ENCODE data around the gene CPD.

The CPD gene

GRCh38 chr17:30476726-30477082 lies 98.0 kb downstream of the CPD start:
- H3K4me3 ChIP-seq (ENCODE audit: low read length): peak overlapping the region; percentile 87
- H3K27ac ChIP-seq (ENCODE audit: low read depth, low read length): no peak overlapping the region
- 50% methylated on average over 7 of the region's 7 CpGs for WGBS

GRCh38 chr17:30477083-30477773 lies 98.5 kb downstream of the CPD start, which contains the start of gene GOSR1:
GOSR1 (plus strand) TSS chr17:30477408; CDS start chr17:30477434, 26 bp downstream.
- no peaks in the 10 kb centered on the region for H3K4me1 ChIP-seq (ENCODE audit: insufficient read depth, low read length)
- H3K9me3 ChIP-seq (ENCODE audit: insufficient read depth, low read depth, low read length): no peaks in the 10 kb centered on the region
- H3K27ac ChIP-seq (ENCODE audit: low read depth, low read length): peak within 1 kb of the TSS; percentile 77
- peaks cover 32% of the 10 kb centered on the region for H3K36me3 ChIP-seq (ENCODE audit: insufficient read depth, low read length)
- H3K9ac ChIP-seq (ENCODE audit: low read depth, low read length): peak within 1 kb of the TSS; percentile 94
- H3K4me3 ChIP-seq (ENCODE audit: low read length): peak within 1 kb of the TSS; percentile 87
- WGBS: 1% methylated on average over 37 of the region's 37 CpGs
- H3K27me3 ChIP-seq (ENCODE audit: insufficient read depth, low read length): no peaks in the 10 kb centered on the region

More at GRCh38 chr17:30476726-30477082, 98.0 kb downstream of the CPD start:
- Histone ChIP-seq H3K36me3 (ENCODE audit: insufficient read depth, low read length) (peaks cover 27% of the 10 kb centered on the region), H3K9ac (ENCODE audit: low read depth, low read length) (peak overlapping the region; percentile 94), H3K9me3 (ENCODE audit: insufficient read depth, low read depth, low read length) (no peaks in the 10 kb centered on the region), H3K27me3 (ENCODE audit: insufficient read depth, low read length) (no peaks in the 10 kb centered on the region), H3K4me1 (ENCODE audit: insufficient read depth, low read length) (no peaks in the 10 kb centered on the region)

GRCh38 chr17:30477774-30478115 lies 99.0 kb downstream of the CPD start:
- Histone ChIP-seq H3K27ac (ENCODE audit: low read depth, low read length) (peak overlapping the region; percentile 77), H3K4me3 (ENCODE audit: low read length) (peak overlapping the region; percentile 87), H3K36me3 (ENCODE audit: insufficient read depth, low read length) (peaks cover 37% of the 10 kb centered on the region), H3K4me1 (ENCODE audit: insufficient read depth, low read length) (no peaks in the 10 kb centered on the region), H3K27me3 (ENCODE audit: insufficient read depth, low read length) (no peaks in the 10 kb centered on the region), H3K9me3 (ENCODE audit: insufficient read depth, low read depth, low read length) (no peaks in the 10 kb centered on the region), H3K9ac (ENCODE audit: low read depth, low read length) (peak overlapping the region; percentile 94)
- 1% methylated on average over 8 of the region's 9 CpGs for WGBS

GRCh38 chr17:30482555-30482954 lies 103.8 kb downstream of the CPD start:
- no peaks in the 10 kb centered on the region for H3K9me3 ChIP-seq (ENCODE audit: insufficient read depth, low read depth, low read length)
- H3K4me3 ChIP-seq (ENCODE audit: low read length): no peak overlapping the region
- no peak overlapping the region for H3K9ac ChIP-seq (ENCODE audit: low read depth, low read length)
- H3K4me1 ChIP-seq (ENCODE audit: insufficient read depth, low read length): no peaks in the 10 kb centered on the region
- H3K27ac ChIP-seq (ENCODE audit: low read depth, low read length): no peak overlapping the region
- H3K27me3 ChIP-seq (ENCODE audit: insufficient read depth, low read length): no peaks in the 10 kb centered on the region
- H3K36me3 ChIP-seq (ENCODE audit: insufficient read depth, low read length): peaks cover 85% of the 10 kb centered on the region

- Histone ChIP-seq H3K9ac (ENCODE audit: low read depth, low read length) (no peak overlapping the region), H3K36me3 (ENCODE audit: insufficient read depth, low read length) (peaks cover 90% of the 10 kb centered on the region), H3K4me1 (ENCODE audit: insufficient read depth, low read length) (no peaks in the 10 kb centered on the region), H3K9me3 (ENCODE audit: insufficient read depth, low read depth, low read length) (no peaks in the 10 kb centered on the region), H3K4me3 (ENCODE audit: low read length) (no peak overlapping the region), H3K27me3 (ENCODE audit: insufficient read depth, low read length) (no peaks in the 10 kb centered on the region), H3K27ac (ENCODE audit: low read depth, low read length) (no peak overlapping the region)
- 100% methylated on average over 1 of the region's 1 CpG for WGBS
These were observed 104.4 kb downstream of the CPD start for GRCh38 chr17:30483159-30483558.

- H3K9me3 ChIP-seq (ENCODE audit: insufficient read depth, low read depth, low read length): no peaks in the 10 kb centered on the region
- peaks cover 97% of the 10 kb centered on the region for H3K36me3 ChIP-seq (ENCODE audit: insufficient read depth, low read length)
- WGBS: 88% methylated on average over 1 of the region's 2 CpGs
- no peaks in the 10 kb centered on the region for H3K27me3 ChIP-seq (ENCODE audit: insufficient read depth, low read length)
- H3K9ac ChIP-seq (ENCODE audit: low read depth, low read length): no peak overlapping the region
- no peak overlapping the region for H3K4me3 ChIP-seq (ENCODE audit: low read length)
- no peak overlapping the region for H3K27ac ChIP-seq (ENCODE audit: low read depth, low read length)
- H3K4me1 ChIP-seq (ENCODE audit: insufficient read depth, low read length): no peaks in the 10 kb centered on the region
These were observed 115.1 kb downstream of the CPD start for GRCh38 chr17:30493780-30494179.

GRCh38 chr17:30495586-30495985 lies 116.9 kb downstream of the CPD start:
- no peaks in the 10 kb centered on the region for H3K9me3 ChIP-seq (ENCODE audit: insufficient read depth, low read depth, low read length)
- no peaks in the 10 kb centered on the region for H3K27me3 ChIP-seq (ENCODE audit: insufficient read depth, low read length)
- H3K9ac ChIP-seq (ENCODE audit: low read depth, low read length): no peak overlapping the region
- no peaks in the 10 kb centered on the region for H3K4me1 ChIP-seq (ENCODE audit: insufficient read depth, low read length)
- no peak overlapping the region for H3K27ac ChIP-seq (ENCODE audit: low read depth, low read length)
- H3K36me3 ChIP-seq (ENCODE audit: insufficient read depth, low read length): peaks cover 91% of the 10 kb centered on the region
- no peak overlapping the region for H3K4me3 ChIP-seq (ENCODE audit: low read length)

GRCh38 chr17:30503558-30503957 lies 124.8 kb downstream of the CPD start:
- Histone ChIP-seq H3K4me3 (ENCODE audit: low read length) (no peak overlapping the region), H3K9ac (ENCODE audit: low read depth, low read length) (no peak overlapping the region), H3K27ac (ENCODE audit: low read depth, low read length) (no peak overlapping the region), H3K36me3 (ENCODE audit: insufficient read depth, low read length) (peaks cover 84% of the 10 kb centered on the region), H3K9me3 (ENCODE audit: insufficient read depth, low read depth, low read length) (no peaks in the 10 kb centered on the region), H3K27me3 (ENCODE audit: insufficient read depth, low read length) (no peaks in the 10 kb centered on the region), H3K4me1 (ENCODE audit: insufficient read depth, low read length) (peaks cover 5% of the 10 kb centered on the region; the same call in 1 of the 2 replicates)
- 97% methylated on average over 4 of the region's 4 CpGs for WGBS

- no peak overlapping the region for H3K4me3 ChIP-seq (ENCODE audit: low read length)
- peaks cover 5% of the 10 kb centered on the region; the same call in 1 of the 2 replicates for H3K4me1 ChIP-seq (ENCODE audit: insufficient read depth, low read length)
- H3K9ac ChIP-seq (ENCODE audit: low read depth, low read length): no peak overlapping the region
- H3K27me3 ChIP-seq (ENCODE audit: insufficient read depth, low read length): no peaks in the 10 kb centered on the region
- WGBS: 94% methylated on average over 6 of the region's 6 CpGs
- H3K9me3 ChIP-seq (ENCODE audit: insufficient read depth, low read depth, low read length): no peaks in the 10 kb centered on the region
- H3K36me3 ChIP-seq (ENCODE audit: insufficient read depth, low read length): peaks cover 70% of the 10 kb centered on the region
- no peak overlapping the region for H3K27ac ChIP-seq (ENCODE audit: low read depth, low read length)
These were observed 127.2 kb downstream of the CPD start for GRCh38 chr17:30505868-30506417.

GRCh38 chr17:30506481-30506880 lies 127.8 kb downstream of the CPD start:
- 85% methylated on average over 1 of the region's 1 CpG for WGBS
- peaks cover 70% of the 10 kb centered on the region for H3K36me3 ChIP-seq (ENCODE audit: insufficient read depth, low read length)

GRCh38 chr17:30513346-30513745 lies 134.6 kb downstream of the CPD start:
- H3K36me3 ChIP-seq (ENCODE audit: insufficient read depth, low read length): peaks cover 63% of the 10 kb centered on the region
- no peaks in the 10 kb centered on the region for H3K4me1 ChIP-seq (ENCODE audit: insufficient read depth, low read length)
- no peak overlapping the region for H3K4me3 ChIP-seq (ENCODE audit: low read length)
- H3K9me3 ChIP-seq (ENCODE audit: insufficient read depth, low read depth, low read length): no peaks in the 10 kb centered on the region
- H3K9ac ChIP-seq (ENCODE audit: low read depth, low read length): no peak overlapping the region
- no peaks in the 10 kb centered on the region for H3K27me3 ChIP-seq (ENCODE audit: insufficient read depth, low read length)
- WGBS: 89% methylated on average over 1 of the region's 1 CpG
- H3K27ac ChIP-seq (ENCODE audit: low read depth, low read length): no peak overlapping the region

More at GRCh38 chr17:30506481-30506880, 127.8 kb downstream of the CPD start:
- no peak overlapping the region for H3K9ac ChIP-seq (ENCODE audit: low read depth, low read length)
- H3K27me3 ChIP-seq (ENCODE audit: insufficient read depth, low read length): no peaks in the 10 kb centered on the region
- H3K4me3 ChIP-seq (ENCODE audit: low read length): no peak overlapping the region
- H3K4me1 ChIP-seq (ENCODE audit: insufficient read depth, low read length): peaks cover 5% of the 10 kb centered on the region; the same call in 1 of the 2 replicates
- no peaks in the 10 kb centered on the region for H3K9me3 ChIP-seq (ENCODE audit: insufficient read depth, low read depth, low read length)
- H3K27ac ChIP-seq (ENCODE audit: low read depth, low read length): no peak overlapping the region

Measured in HUES64 (cell line).